ENCODE measurements around the gene HNRNPL.

GRCh38 chr19:38844093-38844686 lies 5.6 kb downstream of the HNRNPL start:
- TF ChIP-seq PPARA (CRISPR knock-in tag; IDR thresholded peaks at IDR 0.05; ENCODE audit: borderline replicate concordance) (no peak), RARB (CRISPR knock-in tag; IDR thresholded peaks at IDR 0.05) (no peak), PATZ1 (CRISPR knock-in tag; IDR thresholded peaks at IDR 0.05; ENCODE audit: borderline replicate concordance) (no peak), ARNTL (CRISPR knock-in tag; IDR thresholded peaks at IDR 0.05; ENCODE audit: borderline replicate concordance, low read depth) (no peak), CREB5 (CRISPR knock-in tag; IDR thresholded peaks at IDR 0.05; ENCODE audit: low read depth) (no peak), ZNF8 (CRISPR knock-in tag; IDR thresholded peaks at IDR 0.05) (no peak), ISL1 (CRISPR knock-in tag; IDR thresholded peaks at IDR 0.05) (no peak)

Data from SK-N-SH treated with all-trans-retinoic acid at 6 μM for 48 hours (cell line).